Stimulated activated CD4-positive, alpha-beta T cell treated with anti-CD3 and anti-CD28 coated beads, Interleukin-4, amount 100 ng/mL, for 24 hours (primary cell): Measurements from ENCODE around the gene SHOX.
"Not testable (repeated sequence)": the region's sequence is repeated elsewhere in the genome, so short reads cannot be mapped to it uniquely, and the experiment has no call there.

ENCODE experiments used
- DNase-seq: peaks from one replicate; pipeline ENCODE4 v3.0.0-alpha.2; 2020

Gene SHOX

GRCh38 chrX:622802-623201 is 7.8 kb upstream of the SHOX start:
- DNase-seq, result not testable (repeated sequence)

- DNase-seq, result no peak
Observed at GRCh38 chrX:623268-623598, 7.4 kb upstream of the SHOX start.

- DNase-seq, result no peak
Observed at GRCh38 chrX:623599-624315, 6.8 kb upstream of the SHOX start.

GRCh38 chrX:625137-625691 is 5.4 kb upstream of the SHOX start:
- DNase-seq, result no peak

- not testable (repeated sequence) for DNase-seq
Observed at GRCh38 chrX:626047-626446, 4.5 kb upstream of the SHOX start.

GRCh38 chrX:626745-627509 is 3.7 kb upstream of the SHOX start:
- no peak for DNase-seq

GRCh38 chrX:627510-627981 is 3.0 kb upstream of the SHOX start:
- DNase-seq, result no peak

GRCh38 chrX:627995-628394 is 2.6 kb upstream of the SHOX start:
- DNase-seq, result no peak

- DNase-seq, result no peak
Observed at GRCh38 chrX:629230-630006, 1.2 kb upstream of the SHOX start.

GRCh38 chrX:630007-630611 is 482 bp upstream of the SHOX start:
- DNase-seq, result no peak

GRCh38 chrX:631802-632365 is 1.3 kb downstream of the SHOX start:
- DNase-seq, result no peak

- DNase-seq, result no peak
Observed at GRCh38 chrX:632366-633042, 1.9 kb downstream of the SHOX start.

- no peak for DNase-seq
Observed at GRCh38 chrX:633043-633984, 2.7 kb downstream of the SHOX start.

- no peak for DNase-seq
Observed at GRCh38 chrX:633985-634958, 3.7 kb downstream of the SHOX start.

- no peak for DNase-seq
Observed at GRCh38 chrX:635428-636090, 5.0 kb downstream of the SHOX start.

- no peak for DNase-seq
Observed at GRCh38 chrX:636981-637659, 6.5 kb downstream of the SHOX start.

- DNase-seq, result no peak
Observed at GRCh38 chrX:637660-638481, 7.3 kb downstream of the SHOX start.
